Measurements from ENCODE around the gene MAGEA2B.
"Not testable (repeated sequence)": the region's sequence is repeated elsewhere in the genome, so short reads cannot be mapped to it uniquely, and the experiment has no call there.

MAGEA2B gene

DNA sequence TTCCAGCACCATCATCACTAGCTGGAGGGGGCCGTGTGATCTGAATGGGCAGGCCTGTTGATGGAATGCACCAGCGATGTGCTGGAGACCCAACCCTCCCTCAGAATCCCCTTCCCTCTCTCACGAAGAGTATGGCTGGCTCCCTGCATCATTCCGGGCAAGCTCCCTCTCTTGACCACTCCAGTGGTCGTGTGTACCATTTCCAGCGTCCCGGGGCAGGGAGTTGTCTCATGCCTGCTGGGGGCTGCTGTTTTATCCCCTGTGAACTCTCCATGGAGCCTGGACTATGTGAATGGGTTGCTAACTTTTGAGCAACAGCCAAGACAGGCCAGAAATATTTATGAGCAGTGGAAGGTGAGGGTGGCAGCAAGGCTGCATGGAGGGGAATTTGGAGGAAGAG, 11.0 kb downstream of the MAGEA2B start:
- H3K27me3 ChIP-seq (ENCODE audit: control insufficient read depth, insufficient read depth, low read length): no peaks in the 10 kb centered on the region
- no peak overlapping the region for H3K4me2 ChIP-seq (ENCODE audit: low read length)
- TF ChIP-seq, protein P1, sequence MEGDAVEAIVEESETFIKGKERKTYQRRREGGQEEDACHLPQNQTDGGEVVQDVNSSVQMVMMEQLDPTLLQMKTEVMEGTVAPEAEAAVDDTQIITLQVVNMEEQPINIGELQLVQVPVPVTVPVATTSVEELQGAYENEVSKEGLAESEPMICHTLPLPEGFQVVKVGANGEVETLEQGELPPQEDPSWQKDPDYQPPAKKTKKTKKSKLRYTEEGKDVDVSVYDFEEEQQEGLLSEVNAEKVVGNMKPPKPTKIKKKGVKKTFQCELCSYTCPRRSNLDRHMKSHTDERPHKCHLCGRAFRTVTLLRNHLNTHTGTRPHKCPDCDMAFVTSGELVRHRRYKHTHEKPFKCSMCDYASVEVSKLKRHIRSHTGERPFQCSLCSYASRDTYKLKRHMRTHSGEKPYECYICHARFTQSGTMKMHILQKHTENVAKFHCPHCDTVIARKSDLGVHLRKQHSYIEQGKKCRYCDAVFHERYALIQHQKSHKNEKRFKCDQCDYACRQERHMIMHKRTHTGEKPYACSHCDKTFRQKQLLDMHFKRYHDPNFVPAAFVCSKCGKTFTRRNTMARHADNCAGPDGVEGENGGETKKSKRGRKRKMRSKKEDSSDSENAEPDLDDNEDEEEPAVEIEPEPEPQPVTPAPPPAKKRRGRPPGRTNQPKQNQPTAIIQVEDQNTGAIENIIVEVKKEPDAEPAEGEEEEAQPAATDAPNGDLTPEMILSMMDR (IDR thresholded peaks at IDR 0.05): no peak
- H2AFZ ChIP-seq: no peak overlapping the region
- no peak overlapping the region for H3K27ac ChIP-seq
- no peaks in the 10 kb centered on the region for H3K4me1 ChIP-seq
- no peak overlapping the region for H3K4me3 ChIP-seq (ENCODE audit: low read depth, low read length)
- H3K9me3 ChIP-seq (ENCODE audit: control insufficient read depth, low read length): no peaks in the 10 kb centered on the region
- no peaks in the 10 kb centered on the region for H3K79me2 ChIP-seq
- no peak overlapping the region for H3K9ac ChIP-seq
- no peaks in the 10 kb centered on the region for H3K36me3 ChIP-seq (ENCODE audit: control insufficient read depth, insufficient read depth, low read length)

DNA sequence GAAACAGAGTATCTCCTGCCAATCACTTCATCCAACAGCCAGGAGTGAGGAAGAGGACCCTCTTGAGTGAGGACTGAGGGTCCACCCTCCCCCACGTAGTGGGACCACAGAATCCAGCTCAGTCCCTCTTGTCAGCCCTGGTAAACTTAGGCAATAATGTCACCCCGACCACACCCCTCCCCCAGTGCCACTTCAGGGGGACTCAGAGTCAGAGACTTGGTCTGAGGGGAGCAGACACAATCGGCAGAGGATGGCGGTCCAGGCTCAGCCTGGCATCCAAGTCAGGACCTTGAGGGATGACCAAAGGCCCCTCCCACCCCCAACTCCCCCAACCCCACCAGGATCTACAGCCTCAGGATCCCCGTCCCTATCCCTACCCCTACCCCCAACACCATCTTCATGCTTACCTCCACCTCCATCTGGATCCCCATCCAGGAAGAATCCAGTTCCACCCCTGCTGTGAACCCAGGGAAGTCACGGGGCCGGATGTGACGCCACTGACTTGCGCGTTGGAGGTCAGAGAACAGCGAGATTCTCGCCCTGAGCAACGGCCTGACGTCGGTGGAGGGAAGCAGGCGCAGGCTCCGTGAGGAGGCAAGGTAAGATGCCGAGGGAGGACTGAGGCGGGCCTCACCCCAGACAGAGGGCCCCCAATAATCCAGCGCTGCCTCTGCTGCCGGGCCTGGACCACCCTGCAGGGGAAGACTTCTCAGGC, 19.0 kb downstream of the MAGEA2B start, which contains the start of the genes CSAG1 and MAGEA12:
TSS of gene CSAG1 (minus strand) at position 461 of the 715 bp plus-strand sequence. CDS start 1,261 bp downstream, outside the sequence.
TSS of gene MAGEA12 (plus strand) at position 497 of the 715 bp plus-strand sequence. CDS start 2,405 bp downstream, outside the sequence.
- Histone ChIP-seq H3K27ac (no peak within 1 kb of the TSS), H3K27me3 (ENCODE audit: control insufficient read depth, insufficient read depth, low read length) (no peaks in the 10 kb centered on the region), H3K4me1 (no peaks in the 10 kb centered on the region), H3K4me2 (ENCODE audit: low read length) (no peak within 1 kb of the TSS), H3K9me3 (ENCODE audit: control insufficient read depth, low read length) (no peaks in the 10 kb centered on the region), H3K4me3 (ENCODE audit: low read depth, low read length) (no peak within 1 kb of the TSS), H3K36me3 (ENCODE audit: control insufficient read depth, insufficient read depth, low read length) (no peaks in the 10 kb centered on the region), H3K9ac (no peak within 1 kb of the TSS), H2AFZ (no peak within 1 kb of the TSS), H3K79me2 (no peaks in the 10 kb centered on the region)
- TF ChIP-seq, protein P1 (IDR thresholded peaks at IDR 0.05): no peak

DNA sequence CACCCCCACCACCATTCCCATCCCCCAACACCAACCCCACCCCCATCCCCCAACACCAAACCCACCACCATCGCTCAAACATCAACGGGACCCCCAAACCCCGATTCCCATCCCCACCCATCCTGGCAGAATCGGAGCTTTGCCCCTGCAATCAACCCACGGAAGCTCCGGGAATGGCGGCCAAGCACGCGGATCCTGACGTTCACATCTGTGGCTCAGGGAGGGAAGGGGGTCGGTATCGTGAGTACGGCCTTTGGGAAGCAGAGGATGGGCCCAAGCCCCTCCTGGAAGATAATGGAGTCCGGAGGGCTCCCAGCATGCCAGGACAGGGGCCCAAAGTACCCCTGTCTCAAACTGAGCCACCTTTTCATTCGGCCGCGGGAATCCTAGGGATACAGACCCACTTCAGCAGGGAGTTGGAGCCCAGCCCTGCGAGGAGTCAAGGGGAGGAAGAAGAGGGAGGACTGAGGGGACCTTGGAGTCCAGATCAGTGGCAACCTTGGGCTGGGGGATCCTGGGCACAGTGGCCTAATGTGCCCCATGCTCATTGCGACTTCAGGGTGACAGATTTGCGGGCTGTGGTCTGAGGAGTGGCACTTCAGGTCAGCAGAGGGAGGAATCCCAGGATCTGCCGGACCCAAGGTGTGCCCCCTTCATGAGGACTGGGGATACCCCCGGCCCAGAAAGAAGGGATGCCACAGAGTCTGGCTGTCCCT, 19.9 kb downstream of the MAGEA2B start:
- not testable (repeated sequence) for H3K4me3 ChIP-seq (ENCODE audit: low read depth, low read length); H3K4me1 ChIP-seq; H3K27me3 ChIP-seq (ENCODE audit: control insufficient read depth, insufficient read depth, low read length); H3K36me3 ChIP-seq (ENCODE audit: control insufficient read depth, insufficient read depth, low read length); H3K9me3 ChIP-seq (ENCODE audit: control insufficient read depth, low read length); H2AFZ ChIP-seq; H3K27ac ChIP-seq; H3K4me2 ChIP-seq (ENCODE audit: low read length); H3K79me2 ChIP-seq; H3K9ac ChIP-seq

DNA sequence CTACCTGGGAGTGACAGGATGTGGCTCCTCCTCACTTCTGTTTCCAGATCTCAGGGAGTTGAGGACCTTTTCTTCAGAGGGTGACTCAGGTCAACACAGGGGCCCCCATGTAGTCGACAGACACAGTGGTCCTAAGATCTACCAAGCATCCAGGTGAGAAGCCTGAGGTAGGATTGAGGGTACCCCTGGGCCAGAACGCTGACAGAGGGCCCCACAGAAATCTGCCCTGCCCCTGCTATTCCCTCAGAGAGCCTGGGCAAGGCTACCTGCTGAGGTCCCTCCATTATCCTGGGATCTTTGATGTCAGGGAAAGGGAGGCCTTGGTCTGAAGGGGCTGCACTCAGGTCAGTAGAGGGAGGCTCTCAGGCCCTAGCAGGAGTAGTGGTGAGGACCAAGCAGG, 20.7 kb downstream of the MAGEA2B start:
- H3K4me2 ChIP-seq (ENCODE audit: low read length): no peak overlapping the region
- no peaks in the 10 kb centered on the region for H3K36me3 ChIP-seq (ENCODE audit: control insufficient read depth, insufficient read depth, low read length)
- no peak overlapping the region for H3K9ac ChIP-seq

More for the DNA sequence above, 20.7 kb downstream of the MAGEA2B start:
- Histone ChIP-seq H3K27me3 (ENCODE audit: control insufficient read depth, insufficient read depth, low read length) (no peaks in the 10 kb centered on the region), H3K4me3 (ENCODE audit: low read depth, low read length) (no peak overlapping the region), H3K79me2 (no peaks in the 10 kb centered on the region), H3K4me1 (no peaks in the 10 kb centered on the region), H3K9me3 (ENCODE audit: control insufficient read depth, low read length) (no peaks in the 10 kb centered on the region), H3K27ac (no peak overlapping the region), H2AFZ (no peak overlapping the region)
- TF ChIP-seq, protein P1 (IDR thresholded peaks at IDR 0.05): no peak

All from parathyroid adenoma (tissue), 2 donors.